GM19397 (cell line): ENCODE results near the gene XPO6.

ENCODE experiments used
- ATAC-seq: cut with Tn5 transposase; IDR thresholded peaks from one replicate; pipeline ENCODE4 v1.9.1; 2021; ENCODE audit warnings: mild to moderate bottlenecking, moderate library complexity; ENCODE audit not compliant: unreplicated experiment

Gene XPO6

DNA sequence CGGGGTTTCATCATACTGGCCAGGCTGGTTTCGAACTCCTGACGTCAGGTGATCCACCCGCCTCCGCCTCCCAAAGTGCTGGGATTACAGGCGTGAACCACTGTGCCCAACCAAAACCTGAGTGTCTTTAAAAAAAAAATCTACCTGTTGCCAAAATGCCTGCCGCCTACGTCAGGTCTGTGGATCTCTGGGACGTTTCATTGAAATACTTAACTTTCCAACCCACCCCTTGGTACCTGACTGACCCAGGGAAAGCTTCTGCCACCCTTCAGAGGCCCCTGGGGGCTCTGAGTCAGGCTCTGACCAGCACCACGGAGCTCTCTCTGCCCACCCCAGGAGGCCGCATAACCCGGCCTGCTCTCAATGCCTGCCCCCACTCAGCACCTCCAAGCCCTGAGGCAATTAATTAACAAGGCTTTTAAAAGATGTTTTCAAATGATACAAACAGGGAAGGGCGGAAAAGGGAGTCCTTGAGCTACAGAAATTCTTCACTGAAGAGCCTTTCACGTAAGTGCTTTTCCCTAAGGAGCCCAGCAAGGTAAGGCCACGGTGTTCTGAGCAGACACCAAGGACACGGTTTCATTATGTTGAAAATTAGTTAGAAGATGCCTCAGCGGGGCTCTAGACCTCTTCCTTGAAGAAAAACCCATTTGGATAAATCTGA is 118.9 kb downstream of the XPO6 start:
- no peak for ATAC-seq

DNA sequence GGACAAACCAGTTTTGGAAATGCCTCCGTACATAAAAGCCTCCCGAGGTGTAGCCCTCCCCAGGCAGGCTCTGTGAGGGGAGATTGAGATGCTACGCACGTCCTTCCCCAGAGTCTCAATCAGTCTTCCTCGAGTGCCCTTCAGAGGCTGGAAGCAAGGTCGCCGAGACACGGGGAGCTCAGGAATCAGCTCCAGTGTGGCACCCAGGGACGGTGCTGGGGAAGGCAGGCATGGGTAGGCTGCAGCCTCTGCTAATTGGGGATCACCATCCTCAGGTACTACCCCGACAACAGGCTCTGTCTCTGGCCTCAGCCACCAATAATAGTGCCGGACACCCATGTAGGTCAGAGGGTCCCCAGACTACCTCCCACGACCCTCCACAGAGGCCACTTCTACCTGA is 120.1 kb downstream of the XPO6 start:
- ATAC-seq: no peak

DNA sequence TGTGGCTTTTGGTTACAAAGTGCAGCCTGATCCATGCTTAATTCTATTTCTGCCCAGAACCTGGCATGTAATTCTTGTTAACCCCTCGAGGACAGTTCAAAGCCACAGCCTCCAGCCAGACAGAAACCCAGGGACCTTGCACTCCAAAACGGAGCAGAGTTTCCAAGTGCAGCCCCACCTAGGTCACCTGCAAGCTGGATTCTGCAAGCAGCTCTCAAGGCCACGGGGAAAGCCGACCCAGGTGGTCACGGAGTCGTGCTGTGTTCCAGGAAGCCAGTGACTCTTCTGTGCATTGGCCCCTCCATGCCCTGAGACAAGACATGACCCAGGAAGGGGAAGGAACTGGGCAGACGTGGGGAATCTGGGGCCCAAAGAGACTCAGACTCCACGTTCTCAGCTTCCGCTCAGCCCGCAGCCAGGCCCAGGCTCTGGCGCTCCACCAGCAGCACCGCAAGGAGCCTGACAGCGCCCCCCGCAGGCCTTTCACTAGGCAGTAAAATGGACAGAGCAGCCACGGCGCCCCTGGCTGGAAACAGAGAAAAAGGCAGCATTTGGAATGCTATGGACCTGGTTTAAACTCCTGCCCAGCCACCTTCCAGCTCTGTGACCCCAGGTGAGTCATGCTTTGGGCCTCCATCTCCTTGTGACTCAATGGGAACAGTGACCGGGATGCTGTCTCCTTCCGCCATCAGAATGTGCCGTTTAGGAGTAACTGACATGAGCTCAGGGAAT is 121.0 kb downstream of the XPO6 start:
- no peak for ATAC-seq

DNA sequence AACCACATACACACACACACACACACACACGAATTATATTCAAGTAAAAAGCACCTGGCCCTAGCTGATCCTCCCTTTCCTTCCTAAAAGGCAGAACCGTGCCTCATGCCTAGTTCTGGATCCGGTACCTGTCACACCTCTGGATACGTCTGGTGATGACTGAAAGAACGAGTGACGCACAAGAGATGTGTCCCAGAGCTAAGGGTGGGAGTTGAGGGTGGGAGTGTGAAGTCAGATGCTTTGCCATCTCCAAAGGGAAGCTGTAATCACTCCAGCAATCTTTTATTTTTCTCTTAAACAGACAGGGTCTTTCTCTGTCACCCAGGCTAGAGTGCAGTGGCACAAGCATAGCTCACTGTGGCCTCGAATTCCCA is 121.8 kb downstream of the XPO6 start:
- ATAC-seq: no peak

DNA sequence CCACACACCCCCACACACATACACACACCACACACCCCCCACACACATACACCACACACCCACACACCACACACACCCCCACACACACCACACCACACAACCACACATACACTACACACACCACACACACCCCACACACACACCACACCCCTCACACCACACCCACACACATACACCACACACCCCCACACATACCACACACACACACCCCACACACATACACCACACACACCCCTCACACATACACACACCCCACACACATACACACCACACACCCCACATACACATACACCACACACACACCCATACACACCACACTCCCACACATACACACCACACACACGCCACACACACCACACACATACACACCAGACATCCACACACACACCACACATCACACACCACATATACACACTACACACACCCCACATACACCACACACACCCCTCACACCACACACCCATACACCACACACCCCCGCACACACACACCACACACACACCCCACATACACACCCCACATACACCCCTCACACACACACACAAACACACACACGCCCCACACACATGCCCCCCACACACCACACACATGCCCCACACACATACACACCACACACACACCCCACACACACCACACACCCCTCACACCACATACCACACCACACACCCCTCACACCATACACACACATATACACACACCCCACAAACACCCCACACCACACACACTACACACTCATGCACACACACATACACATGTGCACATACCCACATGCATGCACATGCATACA is 122.4 kb downstream of the XPO6 start:
- no peak for ATAC-seq

DNA sequence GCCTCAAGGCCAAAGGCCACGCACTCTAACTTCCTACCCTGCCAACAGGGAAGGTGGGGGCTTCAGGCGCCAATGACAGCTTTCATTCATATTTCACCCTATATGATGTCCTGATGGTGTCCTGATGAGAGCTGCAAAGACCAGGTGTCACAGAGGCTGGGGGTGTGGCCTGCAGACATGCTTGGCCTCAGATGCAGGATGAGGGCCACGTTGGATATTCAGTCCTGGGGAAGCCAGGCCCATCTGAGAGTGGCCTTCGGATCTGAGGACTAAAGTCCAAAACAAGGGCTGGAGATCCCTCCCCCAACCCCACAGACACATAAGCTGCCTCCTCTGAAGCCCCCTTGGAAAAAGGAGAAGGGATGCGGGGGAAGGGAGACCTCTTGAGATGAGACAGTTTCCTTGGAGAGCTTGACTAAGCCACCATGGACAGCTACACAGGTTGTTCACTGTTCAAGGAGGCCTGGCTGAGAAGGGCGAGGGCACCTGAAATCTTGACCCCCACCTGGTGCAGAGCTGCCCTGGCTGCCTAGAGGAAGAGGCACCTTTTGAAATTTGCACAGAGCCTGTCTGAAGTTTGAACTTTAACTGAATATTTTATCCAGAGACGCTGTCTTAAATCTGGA is 124.0 kb downstream of the XPO6 start:
- no peak for ATAC-seq

DNA sequence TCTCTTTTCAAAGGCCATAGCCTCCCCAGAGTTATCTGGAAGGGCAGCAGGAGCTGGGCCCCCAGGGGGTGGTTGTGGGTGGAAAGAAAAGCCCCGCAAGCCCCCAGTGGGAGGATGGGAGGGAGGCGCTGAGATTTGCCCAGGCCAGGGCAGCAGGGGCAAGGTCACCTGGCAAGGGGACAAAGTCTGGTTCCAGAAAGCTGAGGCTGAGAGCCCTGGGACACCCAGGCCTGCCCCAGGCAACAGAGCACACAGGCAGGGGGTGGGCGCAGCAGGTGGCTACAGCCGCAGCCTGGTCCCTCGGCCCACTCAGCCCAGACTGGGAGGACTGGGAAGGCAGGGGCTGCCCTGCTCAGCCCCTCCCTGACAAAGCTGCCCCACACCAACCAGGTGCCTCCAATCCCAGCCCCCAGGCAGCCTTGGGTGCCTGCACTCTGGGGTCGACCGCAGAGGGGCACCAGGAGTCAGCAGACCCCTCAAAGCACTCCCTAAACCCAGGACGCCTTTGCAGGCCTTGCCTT is 124.6 kb downstream of the XPO6 start:
- ATAC-seq: no peak

DNA sequence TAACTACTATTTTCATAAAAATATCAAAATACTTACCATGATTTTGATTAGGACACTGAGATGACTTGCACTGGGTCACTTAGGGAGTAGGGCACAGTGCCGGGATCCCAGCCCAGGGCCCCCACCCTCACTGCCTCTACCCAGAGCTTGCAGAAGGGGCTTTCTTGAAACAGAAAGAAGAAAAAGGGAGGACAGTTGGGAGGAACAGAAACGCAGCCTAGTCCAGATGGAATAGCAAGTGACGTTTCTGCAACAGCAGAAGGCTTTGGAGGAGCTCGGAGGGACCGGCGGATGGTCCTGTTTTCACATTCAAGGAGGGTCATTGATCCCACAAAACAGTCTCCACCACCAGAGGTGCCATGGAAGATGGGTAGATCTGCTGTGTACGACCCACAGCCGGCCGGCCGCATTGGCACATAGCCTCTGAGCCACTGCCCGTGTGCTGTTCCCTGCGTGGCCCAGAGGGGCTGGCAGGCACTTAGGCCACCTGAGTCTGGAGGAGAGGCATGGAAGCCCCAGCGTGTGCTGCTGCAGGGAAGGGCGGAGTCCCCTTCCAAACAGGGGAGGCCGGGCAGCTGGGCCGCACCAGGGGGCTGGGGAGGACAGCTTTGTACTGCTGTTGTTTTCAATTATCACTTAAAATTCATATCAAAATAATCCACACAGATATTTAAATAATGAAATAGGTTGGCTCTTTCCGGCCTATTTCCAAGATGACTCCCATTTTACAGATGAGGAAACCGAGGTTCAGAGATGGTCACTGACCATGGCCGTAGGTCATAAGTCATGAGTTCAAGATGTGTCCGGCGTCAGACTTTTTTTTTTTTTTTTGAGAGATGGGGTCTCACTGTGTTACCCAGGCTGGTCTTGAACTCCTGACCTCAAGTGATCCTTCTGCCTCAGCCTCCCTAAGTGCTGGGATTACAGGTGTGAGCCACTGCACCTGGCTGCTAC is 125.3 kb downstream of the XPO6 start:
- ATAC-seq: no peak

DNA sequence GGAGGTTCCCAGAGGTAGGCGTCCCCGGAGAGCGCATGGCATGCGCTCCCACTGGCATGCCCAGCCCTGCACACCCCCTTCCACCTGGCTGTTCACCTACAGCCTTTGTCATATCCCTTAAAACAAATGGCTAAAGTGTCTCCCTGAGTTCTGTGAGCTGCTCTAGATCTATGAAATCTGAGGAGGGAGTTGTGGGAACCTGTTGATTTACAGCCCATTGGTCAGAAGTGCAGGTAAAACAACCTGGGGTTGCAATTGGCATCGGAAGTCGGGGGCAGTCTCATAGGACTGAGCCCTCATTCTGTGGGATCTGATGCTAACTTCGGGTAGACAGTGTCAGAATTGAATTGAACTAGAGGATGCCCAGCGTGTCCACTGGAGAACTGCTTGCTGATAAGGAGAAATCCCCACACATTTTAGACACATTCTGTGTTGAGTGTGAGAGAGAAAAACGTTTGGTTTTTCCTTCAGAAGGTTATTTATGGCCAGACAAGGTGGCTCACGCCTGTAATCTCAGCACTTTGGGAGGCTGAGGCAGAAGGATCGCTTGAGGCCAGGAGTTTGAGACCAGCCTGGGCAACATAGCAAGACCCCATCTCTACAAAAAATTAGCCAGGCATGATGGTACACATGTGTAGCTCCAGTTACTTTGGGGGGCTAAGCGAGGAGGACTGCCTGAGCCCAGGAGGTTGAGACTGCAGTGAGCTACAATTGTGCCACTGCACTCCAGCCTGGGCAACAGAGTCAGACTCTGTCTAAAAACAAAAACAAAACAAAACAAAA is 126.2 kb downstream of the XPO6 start:
- no peak for ATAC-seq

DNA sequence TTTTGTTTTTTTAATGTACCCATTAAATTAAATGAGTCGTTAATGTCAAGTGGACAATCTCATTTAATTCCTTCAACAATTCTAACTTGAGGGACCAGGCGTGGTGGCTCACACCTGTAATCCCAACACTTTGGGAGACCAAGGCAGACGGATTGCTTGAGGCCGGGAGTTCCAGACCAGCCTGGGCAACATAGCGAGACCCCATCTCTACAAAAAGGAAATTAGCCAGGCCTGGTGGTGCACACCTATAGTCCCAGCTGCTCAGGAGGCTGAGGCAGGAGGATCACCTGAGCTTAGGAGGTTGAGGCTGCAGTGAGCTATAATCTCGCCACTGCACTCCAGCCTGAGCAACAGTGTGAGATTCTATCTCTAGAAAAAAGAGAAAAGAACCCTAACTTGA is 127.6 kb downstream of the XPO6 start:
- ATAC-seq: no peak

DNA sequence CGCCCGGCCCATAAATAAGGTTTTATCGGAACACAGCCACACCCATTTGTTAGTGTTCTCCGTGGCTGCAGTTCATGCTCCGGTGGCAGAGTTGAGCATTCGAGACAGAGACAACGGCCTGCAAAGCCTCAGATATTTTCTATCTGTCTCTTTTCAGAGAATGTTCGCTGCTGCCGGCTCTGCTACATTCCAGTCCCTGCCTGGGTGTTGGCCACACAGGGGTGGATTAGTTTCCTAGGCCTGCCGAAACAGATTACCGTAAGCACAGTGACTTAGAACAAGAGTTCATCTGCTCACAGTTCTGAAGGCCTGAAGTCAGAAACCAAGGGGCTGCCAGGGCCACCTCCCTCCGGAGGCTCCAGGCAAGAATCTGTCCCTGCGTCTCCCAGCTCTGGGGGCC is 129.1 kb downstream of the XPO6 start:
- ATAC-seq: no peak

DNA sequence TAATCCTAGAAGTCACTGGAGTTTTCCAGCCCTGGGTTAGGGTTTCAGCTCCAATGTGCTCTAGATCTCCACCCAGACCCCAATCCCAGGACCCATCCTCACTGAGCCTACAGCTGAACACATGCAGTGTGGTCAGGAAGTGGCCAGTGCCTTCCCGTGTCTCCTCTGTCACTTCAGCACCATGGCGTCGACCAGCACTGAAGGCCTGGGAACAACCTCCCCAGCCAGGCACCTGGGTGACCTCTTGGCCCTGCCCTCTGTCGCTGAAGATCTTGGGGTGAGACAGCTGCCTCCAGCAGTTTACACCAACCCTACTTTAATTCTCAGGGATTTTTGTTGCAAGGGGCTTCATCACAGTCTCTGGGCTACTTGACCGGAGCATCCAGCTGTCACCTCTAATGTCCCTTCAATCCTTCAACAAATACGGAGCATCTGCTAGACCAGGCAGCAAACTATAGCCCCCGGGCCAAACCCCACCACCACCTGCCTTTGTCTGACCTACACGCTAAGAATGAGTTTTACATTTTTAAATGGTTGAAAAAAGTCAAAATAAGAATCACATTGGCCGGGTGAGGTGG is 130.3 kb downstream of the XPO6 start:
- no peak for ATAC-seq

DNA sequence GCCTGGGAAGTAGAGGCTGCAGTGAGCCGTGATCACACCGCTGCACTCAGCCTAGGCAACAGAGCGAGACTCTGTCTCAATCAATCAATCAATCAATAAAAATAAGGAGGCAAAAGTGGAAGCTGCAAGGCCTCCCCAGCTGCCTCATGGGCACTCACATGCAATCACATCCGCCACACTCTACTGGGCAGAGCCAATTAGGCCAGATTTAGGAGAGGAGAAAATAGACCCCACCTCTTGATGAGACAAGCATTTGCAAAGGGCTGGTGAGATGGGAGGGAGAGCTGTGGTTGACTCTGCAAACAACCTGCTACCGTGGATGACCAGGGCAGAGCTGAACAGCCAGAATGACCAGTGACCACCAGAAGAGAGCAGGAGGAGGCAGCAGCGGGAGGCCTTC is 133.5 kb downstream of the XPO6 start:
- no peak for ATAC-seq

DNA sequence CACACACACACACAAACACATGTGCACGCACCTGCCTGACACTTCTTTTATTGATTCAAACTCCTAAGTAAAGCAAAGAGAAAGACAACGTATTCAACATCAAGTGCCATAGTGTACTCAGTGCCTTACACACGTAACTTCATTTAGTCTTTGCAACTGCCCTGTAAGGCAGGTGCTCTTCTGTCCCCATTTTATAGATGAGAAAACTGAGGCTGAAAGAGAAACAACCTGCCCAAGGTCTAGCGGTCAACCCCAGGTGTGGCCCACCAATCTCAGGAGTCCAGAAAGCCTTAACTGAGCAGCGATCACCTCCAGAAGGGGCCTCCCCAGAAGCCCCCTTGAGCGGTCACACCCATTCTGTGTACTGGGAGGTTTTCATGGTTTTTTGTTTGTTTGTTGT is 137.9 kb downstream of the XPO6 start:
- no peak for ATAC-seq

DNA sequence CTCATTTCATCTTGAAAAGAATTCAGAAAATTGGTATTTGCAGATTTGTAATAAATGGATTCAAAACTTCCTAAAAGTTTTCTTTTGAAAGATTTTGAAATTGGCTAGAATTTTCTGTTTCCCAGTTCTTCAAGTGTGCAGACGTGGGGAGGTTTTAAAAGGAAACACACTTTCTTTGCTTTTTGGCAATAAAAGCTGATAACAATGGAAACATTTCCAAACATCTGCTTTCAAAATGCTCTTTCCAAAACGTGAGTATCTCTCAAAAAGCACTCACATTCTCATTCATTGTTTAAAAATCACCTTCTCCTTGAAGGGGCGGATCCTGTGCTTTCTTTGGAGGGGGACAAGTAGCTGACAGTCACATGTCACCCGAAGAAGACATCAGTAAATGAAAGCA is 139.7 kb downstream of the XPO6 start:
- no peak for ATAC-seq

DNA sequence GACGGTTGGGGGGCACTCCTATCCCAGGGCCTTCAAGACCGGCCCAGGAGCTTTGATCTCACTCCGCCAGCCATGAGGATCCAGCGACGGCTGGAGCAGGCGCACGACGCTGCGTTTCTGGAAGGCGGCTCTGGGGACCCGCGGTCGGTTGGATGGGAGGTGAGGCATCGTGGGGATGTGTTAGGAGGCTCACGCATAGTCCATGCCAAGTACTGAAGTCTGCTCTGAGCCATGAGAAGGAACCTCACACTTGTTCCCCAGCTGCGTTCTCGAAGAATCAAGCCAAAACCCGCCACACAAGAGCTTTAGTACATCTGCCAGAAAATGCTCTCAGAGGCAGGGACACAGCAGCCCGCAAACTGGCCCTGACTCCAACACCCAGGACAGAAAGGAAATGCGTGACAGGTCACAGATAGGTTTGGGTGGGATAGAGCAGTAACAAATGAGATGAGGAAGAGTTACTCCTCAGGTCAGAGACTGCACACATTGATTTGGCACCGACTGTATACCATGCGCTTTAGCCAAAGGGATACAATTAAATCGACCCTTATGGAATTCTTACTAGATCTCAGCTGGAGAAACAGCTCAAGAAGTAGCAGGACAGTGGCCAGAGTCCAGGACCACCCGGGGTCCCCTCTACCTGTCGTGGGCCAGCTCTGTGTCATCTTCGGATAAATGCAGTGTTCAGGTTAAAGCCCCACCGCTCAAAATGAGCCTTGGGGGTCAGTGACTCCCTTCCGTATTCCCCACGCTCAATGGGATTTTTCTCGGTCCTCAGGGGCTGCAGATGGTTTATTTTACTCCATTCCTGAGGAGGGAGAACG is 141.6 kb downstream of the XPO6 start:
- no peak for ATAC-seq

DNA sequence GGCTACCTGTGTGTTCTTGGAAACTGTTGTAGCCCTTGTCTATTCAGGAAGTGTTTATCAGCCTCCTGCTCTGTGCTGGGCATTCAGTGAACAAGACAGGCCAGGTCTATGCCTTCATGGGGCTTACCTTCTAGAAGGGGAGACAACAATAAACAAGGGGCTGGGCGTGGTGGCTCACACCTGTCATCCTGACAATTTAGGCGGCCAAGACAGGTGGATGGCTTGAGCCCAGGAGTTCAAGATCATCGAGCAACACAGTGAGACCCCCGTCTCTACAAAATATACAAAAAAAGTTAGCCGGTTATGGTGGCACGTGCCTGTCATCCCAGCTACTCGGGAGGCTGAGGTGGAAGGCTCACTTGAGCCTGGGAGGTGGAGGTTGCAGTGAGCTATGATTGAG is 142.8 kb downstream of the XPO6 start:
- ATAC-seq: no peak
